ENCODE measurements around the gene SPATA6.
"Not testable (repeated sequence)": the region's sequence is repeated elsewhere in the genome, so short reads cannot be mapped to it uniquely, and the experiment has no call there.

DNA sequence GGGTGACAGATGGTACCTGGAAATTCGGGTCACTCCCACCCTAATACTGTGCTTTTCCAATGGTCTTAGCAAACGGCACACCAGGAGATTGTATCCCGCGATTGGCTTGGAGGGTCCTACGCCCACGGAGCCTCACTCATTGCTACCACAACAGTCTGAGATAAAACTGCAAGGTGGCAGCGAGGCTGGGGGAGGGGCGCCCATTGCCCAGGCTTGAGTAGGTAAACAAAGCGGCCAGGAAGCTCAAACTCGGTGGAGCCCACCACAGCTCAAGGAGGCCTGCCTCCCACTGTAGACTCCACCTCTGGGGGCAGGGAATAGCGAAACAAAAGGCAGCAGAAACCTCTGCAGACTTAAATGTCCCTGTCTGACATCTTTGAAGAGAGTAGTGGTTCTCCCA is 160.2 kb downstream of the SPATA6 start:
- TF ChIP-seq, protein P1, sequence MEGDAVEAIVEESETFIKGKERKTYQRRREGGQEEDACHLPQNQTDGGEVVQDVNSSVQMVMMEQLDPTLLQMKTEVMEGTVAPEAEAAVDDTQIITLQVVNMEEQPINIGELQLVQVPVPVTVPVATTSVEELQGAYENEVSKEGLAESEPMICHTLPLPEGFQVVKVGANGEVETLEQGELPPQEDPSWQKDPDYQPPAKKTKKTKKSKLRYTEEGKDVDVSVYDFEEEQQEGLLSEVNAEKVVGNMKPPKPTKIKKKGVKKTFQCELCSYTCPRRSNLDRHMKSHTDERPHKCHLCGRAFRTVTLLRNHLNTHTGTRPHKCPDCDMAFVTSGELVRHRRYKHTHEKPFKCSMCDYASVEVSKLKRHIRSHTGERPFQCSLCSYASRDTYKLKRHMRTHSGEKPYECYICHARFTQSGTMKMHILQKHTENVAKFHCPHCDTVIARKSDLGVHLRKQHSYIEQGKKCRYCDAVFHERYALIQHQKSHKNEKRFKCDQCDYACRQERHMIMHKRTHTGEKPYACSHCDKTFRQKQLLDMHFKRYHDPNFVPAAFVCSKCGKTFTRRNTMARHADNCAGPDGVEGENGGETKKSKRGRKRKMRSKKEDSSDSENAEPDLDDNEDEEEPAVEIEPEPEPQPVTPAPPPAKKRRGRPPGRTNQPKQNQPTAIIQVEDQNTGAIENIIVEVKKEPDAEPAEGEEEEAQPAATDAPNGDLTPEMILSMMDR (conservative IDR thresholded peaks at IDR 0.05; ENCODE audit: low read length): not testable (repeated sequence)
- not testable (repeated sequence) for TF ChIP-seq EZH2phosphoT487 (IDR thresholded peaks at IDR 0.05; ENCODE audit: borderline replicate concordance)
